SK-N-SH (cell line): ENCODE measurements around the gene CENPS.

Experiments used
- CHD2 ChIP-seq: fragments of 150-350 bp; IDR thresholded peaks from 2 replicates; pipeline ENCODE4 v1.6.1; 2018; ENCODE audit warnings: low read length; ENCODE audit not compliant: partially characterized antibody
- CTCF ChIP-seq: fragments of 200-600 bp; sonication (generic); IDR thresholded peaks from 2 replicates; pipeline ENCODE4 v1.6.1; 2017; ENCODE audit warnings: antibody characterized with exemption, mild to moderate bottlenecking, moderate library complexity
- ELF1 ChIP-seq: IDR thresholded peaks from 2 replicates; pipeline ENCODE4 v1.4.0; 2012
- EP300 ChIP-seq, 2 experiments: IDR thresholded peaks; 2 replicates each; pipeline versions ENCODE4 v1.4.0 to v1.6.1; 2012; ENCODE audit warnings: borderline replicate concordance in 1 of 2, low read depth in 1 of 2, low read length in 1 of 2
- JUND ChIP-seq: IDR thresholded peaks from 2 replicates; pipeline ENCODE4 v1.4.0; 2012
- PBX3 ChIP-seq: IDR thresholded peaks from 2 replicates; pipeline ENCODE4; 2012
- POLR2AphosphoS5 ChIP-seq: IDR thresholded peaks from 2 replicates; pipeline ENCODE4 v1.6.1; 2012; ENCODE audit warnings: low read depth, low read length
- RAD21 ChIP-seq: IDR thresholded peaks from 2 replicates; pipeline ENCODE4 v1.6.1; 2012; ENCODE audit warnings: mild to moderate bottlenecking, low read length
- YY1 ChIP-seq: IDR thresholded peaks from 2 replicates; pipeline ENCODE4 v1.4.0; 2012; ENCODE audit warnings: low read depth, mild to moderate bottlenecking

GRCh38 chr1:10388387-10388715, 41.9 kb upstream of the CENPS start:
- no peak for TF ChIP-seq CTCF
- no peak for TF ChIP-seq YY1
- no peak for TF ChIP-seq POLR2AphosphoS5
- TF ChIP-seq RAD21, result no peak
- no peak for TF ChIP-seq ELF1
- TF ChIP-seq EP300 (IDR thresholded peaks at IDR 0.05; ENCODE audit: borderline replicate concordance in 1 of 2, low read depth in 1 of 2, low read length in 1 of 2), result no peak
- no peak for TF ChIP-seq CHD2
- no peak for TF ChIP-seq PBX3
- no peak for TF ChIP-seq JUND
